Endothelial cell of umbilical vein (primary cell): ENCODE data around the gene OSBPL6. TPM values are rescaled to one million over a fixed set of nuclear protein-coding genes. Genes with fewer than 3 reads are reported as not detected.

ENCODE experiments used
- BruUV-seq: library from RNA; stranded (reverse); fragments of 400-500 nt; replicated peaks from 2 replicates; lab custom pipeline; 2021; lab: Mats Ljungman, UMichigan
- CTCF ChIA-PET: fragments of 300-600, 350-600 bp; sonication (Branson Sonifier 250); formaldehyde crosslinking; loops from one replicate; lab custom pipeline; 2021; ENCODE audit warnings: antibody characterized with exemption, inconsistent platforms; lab: Charles Lee
- POLR2A ChIA-PET: fragments of 300-600, 350-600 bp; sonication (Branson Sonifier 250); formaldehyde crosslinking; loops from one replicate; lab custom pipeline; 2021; ENCODE audit warnings: antibody characterized with exemption, inconsistent platforms; lab: Charles Lee
- DNase-seq: peaks from one replicate; pipeline ENCODE4 v3.0.0-alpha.2; 2011; ENCODE audit warnings: low read depth, low spot score
- FAIRE-seq: peaks from 2 replicates; lab custom pipeline; 2011; peaks lifted over from hg19 to GRCh38; lab: Jason Lieb, UNC
- H2AFZ ChIP-seq: 2 replicates; pipeline ENCODE4 v1.6.0; 2012; ENCODE audit warnings: low read depth, low read length, control low read depth, inconsistent platforms
- H3K27ac ChIP-seq: 2 replicates; pipeline ENCODE4 v1.5.1; 2011; ENCODE audit warnings: low read depth, mild to moderate bottlenecking, control low read depth, low read length, moderate library complexity; ENCODE audit not compliant: insufficient read depth
- H3K27me3 ChIP-seq, 2 experiments: 2 replicates each; pipeline versions ENCODE4 v1.6.0 to v1.6.1; 2011; ENCODE audit warnings: low read length in 2 of 2, mixed read lengths in 1 of 2; ENCODE audit not compliant: control insufficient read depth in 2 of 2, insufficient read depth in 2 of 2
- H3K36me3 ChIP-seq, 2 experiments: 2 replicates in 1 of 2; 3 replicates in 1 of 2; pipeline ENCODE4 v1.5.1; 2011; ENCODE audit warnings: low read length in 2 of 2, mild to moderate bottlenecking in 1 of 2, moderate library complexity in 1 of 2; ENCODE audit not compliant: control insufficient read depth in 2 of 2, insufficient read depth in 2 of 2; ENCODE audit errors: extremely low read depth in 1 of 2
- H3K4me1 ChIP-seq: 3 replicates; pipeline ENCODE4 v1.5.1; 2011; ENCODE audit warnings: mild to moderate bottlenecking, low read length; ENCODE audit not compliant: control insufficient read depth, insufficient read depth; ENCODE audit errors: extremely low read depth
- H3K4me2 ChIP-seq: 2 replicates; pipeline ENCODE4 v1.6.1; 2011; ENCODE audit warnings: low read length, control low read depth, mixed read lengths; ENCODE audit not compliant: insufficient read depth
- H3K4me3 ChIP-seq, 3 experiments: fragments of 200-600 bp in 1 of 3; sonication (generic), shearing (Covaris generic) in 1 of 3; replicated peaks in 1 of 3; 2 replicates each; pipeline ENCODE4 v1.5.1; 2011 to 2016; ENCODE audit warnings: control low read depth in 3 of 3, low read length in 3 of 3, mild to moderate bottlenecking in 2 of 3, inconsistent platforms in 1 of 3, low read depth in 1 of 3, moderate library complexity in 1 of 3; ENCODE audit not compliant: insufficient read depth in 1 of 3
- H3K79me2 ChIP-seq: 2 replicates; pipeline ENCODE4 v1.6.0; 2012; ENCODE audit warnings: low read length, inconsistent platforms; ENCODE audit not compliant: control insufficient read depth, insufficient read depth
- H3K9ac ChIP-seq: replicated peaks from 2 replicates; pipeline ENCODE3; 2011; ENCODE audit warnings: low read length, control low read depth; ENCODE audit not compliant: insufficient read depth; ENCODE audit errors: extremely low read depth
- H3K9me1 ChIP-seq: replicated peaks from 3 replicates; pipeline ENCODE4 v1.6.0; 2011; ENCODE audit warnings: mild to moderate bottlenecking, low read length; ENCODE audit not compliant: control insufficient read depth, insufficient read depth; ENCODE audit errors: extremely low read depth
- H3K9me3 ChIP-seq: replicated peaks from 2 replicates; pipeline ENCODE4 v1.5.1; 2012; ENCODE audit warnings: low read length, inconsistent platforms; ENCODE audit not compliant: control insufficient read depth, insufficient read depth
- H4K20me1 ChIP-seq: replicated peaks from 2 replicates; pipeline ENCODE3; 2011; ENCODE audit warnings: mild to moderate bottlenecking, low read length; ENCODE audit not compliant: control insufficient read depth, insufficient read depth; ENCODE audit errors: extremely low read depth
- EZH2 ChIP-seq: IDR thresholded peaks from 2 replicates; pipeline ENCODE4 v1.6.1; 2012; ENCODE audit warnings: borderline replicate concordance, low read depth, mild to moderate bottlenecking, moderate library complexity, low read length, inconsistent platforms; ENCODE audit not compliant: severe bottlenecking
- FOS ChIP-seq: IDR thresholded peaks from 2 replicates; pipeline ENCODE4 v1.6.1; 2011; ENCODE audit warnings: mild to moderate bottlenecking, low read length, moderate library complexity, borderline replicate concordance; ENCODE audit not compliant: insufficient read depth
- GATA2 ChIP-seq: IDR thresholded peaks from 2 replicates; pipeline ENCODE4 v1.7.0; 2011; ENCODE audit warnings: low read depth, mild to moderate bottlenecking, moderate library complexity, mixed read lengths, low read length; ENCODE audit not compliant: insufficient read length, insufficient read depth
- JUN ChIP-seq: IDR thresholded peaks from 2 replicates; pipeline ENCODE4 v1.6.1; 2011; ENCODE audit warnings: borderline replicate concordance, low read depth; ENCODE audit not compliant: insufficient read length, insufficient read depth
- MAX ChIP-seq: IDR thresholded peaks from 2 replicates; pipeline ENCODE4 v1.6.1; 2011; ENCODE audit not compliant: insufficient read depth, insufficient read length
- MYC ChIP-seq: IDR thresholded peaks from one replicate; pipeline ENCODE4 v1.6.1; 2011; ENCODE audit warnings: mild to moderate bottlenecking, low read depth, low read length
- POLR2AphosphoS5 ChIP-seq: IDR thresholded peaks from 2 replicates; pipeline ENCODE4 v1.6.1; 2012; ENCODE audit warnings: low read depth, mild to moderate bottlenecking, control low read depth, low read length, moderate library complexity; ENCODE audit not compliant: insufficient read depth
- dilution Hi-C: fragments of 300-500 bp; cut with MboI; formaldehyde crosslinking; loops from one replicate; pipeline ENCODE4 v1.15.0; 2019; ENCODE audit warnings: low sequenced_read_pairs; ENCODE audit not compliant: extremely low pct_ligation_motif_present
- intact Hi-C: fragments of 100-400 bp; cut with micrococcal nuclease; formaldehyde crosslinking; loops from one replicate; pipeline ENCODE4 v1.10.0; 2022
- polyA plus RNA-seq, 4 experiments: library from polyadenylated mRNA; depleted of rRNA in 3 of 4; stranded (reverse) in 3 of 4; unstranded in 1 of 4; fragments of >200 nt; gene quantifications; 2 replicates each; pipeline versions ENCODE4 v1.2.1 to v1.2.3, GENCODE V29; 2011 to 2012; ENCODE audit warnings: missing spikeins in 1 of 4
- total RNA-seq: library from RNA; stranded (reverse); gene quantifications from 2 replicates; pipeline ENCODE4 v1.2.3, GENCODE V29; 2021

Gene OSBPL6
- total and polyA plus RNA-seq, 2 donors (not counting 3 experiments of a cell fraction or from before 2014, with no cell fraction given), result 1.5 to 2.3 TPM

- TF ChIP-seq MAX (no peak), GATA2 (no peak), POLR2AphosphoS5 (no peak), MYC (no peak), JUN (no peak), FOS (no peak)
- intact Hi-C loops, result no loop called here
- POLR2A ChIA-PET, result no interaction called here
Observed at GRCh38 chr2:178363252-178363651, 168.9 kb downstream of the OSBPL6 start.

DNA sequence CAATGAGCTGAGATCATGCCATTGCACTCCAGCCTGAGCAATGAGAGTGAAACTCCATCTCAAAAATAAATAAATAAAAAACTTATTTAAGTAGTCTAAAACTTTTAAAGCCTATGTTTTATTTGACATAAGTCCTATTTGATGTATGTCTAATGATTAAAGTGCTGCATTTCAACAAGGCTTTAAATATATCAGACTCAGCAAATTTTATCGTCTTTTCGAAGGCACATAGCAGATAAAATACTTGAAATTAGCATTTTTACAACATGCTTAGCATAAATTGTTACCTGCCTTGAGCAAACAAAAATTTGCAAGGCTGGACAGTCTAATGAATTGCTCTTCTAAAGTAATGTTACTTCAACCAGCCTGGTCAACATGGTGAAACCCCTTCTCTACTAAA lies 170.8 kb downstream of the OSBPL6 start:
- TF ChIP-seq POLR2AphosphoS5, result no peak
- TF ChIP-seq JUN, result no peak
- no peak for TF ChIP-seq MAX
- TF ChIP-seq FOS, result no peak
- no peak for TF ChIP-seq MYC
- no peak for TF ChIP-seq GATA2
- no peak for TF ChIP-seq EZH2
- Histone ChIP-seq H3K9ac (no peak overlapping the region), H4K20me1 (no peaks in the 10 kb centered on the region), H3K9me1 (no peaks in the 10 kb centered on the region), H3K9me3 (no peaks in the 10 kb centered on the region), H3K4me3 (no peak overlapping the region), H2AFZ (no peak overlapping the region), H3K27ac (no peak overlapping the region), H3K27me3 (no peaks in the 10 kb centered on the region), H3K79me2 (no peaks in the 10 kb centered on the region), H3K4me2 (no peak overlapping the region), H3K4me1 (no peaks in the 10 kb centered on the region), H3K36me3 (no peaks in the 10 kb centered on the region)
- dilution Hi-C loops, result no loop called here
- BruUV-seq, result no TSS peak
- intact Hi-C loops, result no loop called here
- POLR2A ChIA-PET, result no interaction called here
- FAIRE-seq, result no peak
- DNase-seq, result no peak
- CTCF ChIA-PET, result no interaction called here

More at GRCh38 chr2:178363252-178363651, 168.9 kb downstream of the OSBPL6 start:
- Histone ChIP-seq H3K4me3 (no peak overlapping the region), H3K79me2 (no peaks in the 10 kb centered on the region), H2AFZ (no peak overlapping the region), H4K20me1 (no peaks in the 10 kb centered on the region), H3K9me3 (no peaks in the 10 kb centered on the region), H3K27ac (no peak overlapping the region), H3K36me3 (no peaks in the 10 kb centered on the region), H3K27me3 (no peaks in the 10 kb centered on the region), H3K9me1 (no peaks in the 10 kb centered on the region), H3K4me1 (no peaks in the 10 kb centered on the region), H3K4me2 (no peak overlapping the region), H3K9ac (no peak overlapping the region)
- dilution Hi-C loops, result no loop called here
- FAIRE-seq (no peak), DNase-seq (no peak)
- CTCF ChIA-PET, result interaction anchor here (1.4 kb wide), 1 partner anchor 168 kb away, joined by 3 read pairs; no protein-coding TSS in a partner anchor
- BruUV-seq, result no TSS peak
